Epidermal melanocyte (primary cell): ENCODE data around the gene SLC7A8.

Experiments
- DNase-seq: peaks from one replicate; pipeline ENCODE4 v3.0.0; 2011; ENCODE audit warnings: low spot score; ENCODE audit not compliant: insufficient read length

The SLC7A8 gene

DNA sequence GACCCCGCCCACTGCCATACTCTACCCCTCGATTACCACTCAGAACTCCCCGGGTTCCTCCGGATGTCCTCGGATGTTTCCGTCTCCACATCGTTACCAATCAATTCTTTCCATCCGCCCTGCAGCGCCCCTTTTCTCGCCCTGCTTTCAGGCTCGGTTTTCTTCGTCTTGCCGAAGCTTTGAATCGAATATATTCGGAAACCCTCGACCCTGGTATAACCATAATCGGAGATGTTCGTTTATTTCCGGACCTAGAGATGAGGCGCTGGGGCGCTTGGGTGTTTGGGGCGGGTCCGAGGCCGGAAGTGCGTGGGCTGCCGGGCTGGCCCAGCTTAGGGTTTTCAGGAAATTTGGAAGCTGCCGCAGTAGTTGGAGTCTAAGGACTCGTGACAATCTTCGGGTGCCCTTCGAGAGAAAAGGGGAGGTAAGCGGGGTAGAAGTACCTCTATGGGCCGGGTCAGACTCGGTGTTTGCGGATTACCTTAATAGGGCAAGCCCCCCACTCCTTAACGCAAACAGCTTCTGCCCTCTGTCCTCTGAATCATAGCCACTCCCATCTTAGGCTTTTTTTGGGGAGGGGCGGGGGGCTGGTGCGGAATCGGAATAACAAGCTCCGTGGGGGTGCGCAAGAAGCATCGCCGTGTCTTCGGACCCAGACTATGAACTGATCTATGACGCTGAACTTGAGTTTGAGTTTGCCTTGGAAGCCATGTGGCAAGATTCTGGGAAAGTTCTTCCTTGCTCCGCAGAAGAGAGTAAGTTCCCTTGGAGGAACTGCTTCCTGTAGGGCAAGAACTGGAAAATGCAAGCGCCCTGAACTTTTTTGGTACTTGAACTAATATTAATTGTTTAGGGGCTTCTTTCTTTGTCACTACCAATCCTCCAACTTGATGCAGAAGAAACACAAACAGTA is 88.0 kb downstream of the SLC7A8 start, which contains the start of gene C14orf119:
TSS of gene C14orf119 (plus strand) at position 310 of the 913 bp plus-strand sequence. CDS start 2,154 bp downstream, outside the sequence.
- DNase-seq = peak; percentile 97

DNA sequence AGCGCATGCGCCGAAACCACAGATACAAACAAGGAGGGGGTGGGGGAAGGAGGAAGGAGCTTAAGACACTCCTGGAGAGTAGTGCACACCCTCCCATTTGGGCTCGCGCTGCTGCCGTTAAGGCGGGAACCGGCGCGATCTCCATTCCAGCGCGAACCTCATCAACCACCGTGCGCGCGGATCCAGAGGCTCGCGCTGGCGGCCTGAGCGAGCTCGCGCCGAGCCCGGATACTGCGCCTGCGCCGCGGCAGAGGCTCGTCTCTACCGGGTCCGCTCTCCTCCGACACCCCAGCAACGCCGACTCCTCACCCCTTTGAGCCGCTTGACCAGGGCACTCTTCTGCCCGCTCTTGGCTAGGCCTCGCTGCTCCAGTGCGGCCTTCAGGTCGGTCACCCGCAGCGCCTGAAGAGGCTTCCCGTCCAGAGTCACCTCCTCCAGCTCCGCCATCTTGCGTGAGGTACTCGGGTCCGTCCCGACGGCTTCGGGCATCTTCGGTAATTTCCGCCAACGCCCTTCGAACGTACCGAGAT is 88.7 kb downstream of the SLC7A8 start, which contains the start of gene ACIN1:
TSS of gene ACIN1 (minus strand) at position 471 of the 530 bp plus-strand sequence. CDS start at position 447, 24 bp downstream.
- DNase-seq = peak; percentile 64

GRCh38 chr14:23093991-23094665 is 89.3 kb downstream of the SLC7A8 start:
- DNase-seq = no peak

DNA sequence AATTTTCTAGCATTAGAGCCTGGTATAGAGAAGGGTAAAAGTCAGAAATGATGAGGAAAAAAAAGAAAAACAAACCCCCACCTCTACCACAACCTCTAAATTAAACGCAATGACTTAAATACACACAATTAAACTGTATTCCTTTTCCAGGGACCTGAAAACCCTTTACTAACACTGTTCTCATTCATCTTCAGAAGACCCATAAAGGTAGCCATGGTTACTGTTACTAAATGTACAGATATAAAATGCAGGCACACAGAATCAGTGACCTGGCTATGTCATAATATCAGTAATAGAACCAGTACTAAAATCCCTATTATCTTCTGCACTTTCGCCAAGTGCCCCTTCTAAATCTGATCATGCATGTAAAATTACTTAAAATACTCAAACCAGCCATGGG is 89.9 kb downstream of the SLC7A8 start:
- no peak for DNase-seq

DNA sequence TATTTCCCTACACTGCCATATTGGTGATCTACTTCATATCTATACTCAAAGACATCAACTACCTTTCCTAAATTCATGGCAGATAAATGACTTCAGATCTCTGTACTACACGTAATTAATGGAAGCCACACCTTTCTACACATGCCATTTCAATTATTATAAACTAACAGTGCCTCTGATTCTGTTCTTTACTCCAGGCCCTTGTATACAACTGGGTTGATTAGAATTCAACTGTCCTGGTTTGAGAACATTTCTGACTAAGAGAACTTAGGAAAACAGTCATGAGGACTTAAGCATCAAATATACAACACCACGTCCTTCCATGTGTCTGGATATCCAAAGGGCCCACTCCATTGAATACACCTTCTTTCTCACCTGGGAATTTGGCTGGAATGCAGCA is 90.4 kb downstream of the SLC7A8 start:
- DNase-seq = no peak

DNA sequence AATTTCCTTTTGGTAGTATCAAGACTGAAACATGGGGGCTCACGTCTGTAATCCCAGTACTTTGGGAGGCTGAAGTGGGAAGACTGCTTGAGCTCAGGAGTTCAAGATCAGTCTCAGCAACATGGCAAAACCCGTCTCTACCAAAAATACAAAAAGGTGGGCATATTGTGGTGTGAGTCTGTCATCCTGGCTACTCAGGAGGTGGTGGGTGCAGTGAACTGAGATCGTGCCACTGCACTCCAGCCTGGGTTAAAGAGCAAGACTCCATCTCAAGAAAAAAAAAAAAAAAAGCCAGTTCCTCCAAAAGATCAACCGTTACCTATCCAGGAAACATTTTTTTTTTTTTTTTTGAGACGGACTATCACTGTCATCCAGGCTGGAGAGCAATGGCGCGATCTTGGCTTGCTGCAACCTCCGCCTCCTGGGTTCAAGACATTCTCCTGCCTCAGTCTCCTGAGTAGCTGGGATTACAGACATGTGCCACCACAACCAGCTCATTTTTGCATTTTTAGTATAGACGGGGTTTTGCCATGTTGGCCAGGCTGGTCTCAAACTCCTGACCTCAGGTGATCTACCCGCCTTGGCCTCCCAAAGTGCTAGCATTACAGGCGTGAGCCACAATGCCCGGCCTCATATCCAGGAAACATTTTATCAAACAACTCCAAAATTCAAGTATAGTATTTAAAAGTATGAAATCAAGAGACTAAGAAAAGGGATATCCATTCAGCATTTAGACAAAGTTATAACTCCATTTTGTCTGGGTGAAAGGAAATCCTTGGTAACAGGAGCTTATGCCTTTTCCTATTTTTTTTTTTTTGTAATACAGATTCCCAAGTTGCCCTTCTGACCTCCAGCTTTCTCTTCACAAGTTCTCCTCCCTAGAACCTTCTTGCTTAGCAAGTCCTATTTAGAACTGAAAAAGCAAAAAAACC is 91.9 kb downstream of the SLC7A8 start:
- DNase-seq = no peak

- no peak for DNase-seq
Measured at GRCh38 chr14:23090254-23090636, 93.2 kb downstream of the SLC7A8 start.

- no peak for DNase-seq
Measured at GRCh38 chr14:23089498-23090253, 93.8 kb downstream of the SLC7A8 start.

- DNase-seq = no peak
Measured at GRCh38 chr14:23086565-23086964, 96.9 kb downstream of the SLC7A8 start.

DNA sequence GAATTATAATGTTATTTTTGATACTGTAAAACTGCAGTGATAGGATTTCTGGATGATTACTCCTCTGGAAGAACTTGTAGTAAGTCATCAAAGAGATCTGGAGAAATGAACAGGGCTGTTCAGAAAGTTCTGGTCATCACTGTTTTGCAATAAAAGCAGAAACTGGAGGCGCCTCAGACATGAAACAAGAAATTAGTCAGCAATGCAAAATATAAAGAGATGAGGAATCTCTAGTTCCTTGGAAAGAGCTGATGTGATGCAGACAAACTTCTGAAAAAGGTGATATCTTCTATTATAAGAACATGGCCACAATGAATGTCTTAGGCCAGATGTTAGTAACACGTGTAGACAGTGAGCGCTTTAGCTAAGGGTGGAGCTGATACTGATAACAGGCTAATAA is 98.0 kb downstream of the SLC7A8 start:
- DNase-seq = no peak

GRCh38 chr14:23080474-23080873 is 103.0 kb downstream of the SLC7A8 start:
- no peak for DNase-seq

- DNase-seq = no peak
Measured at GRCh38 chr14:23079716-23080115, 103.7 kb downstream of the SLC7A8 start.

GRCh38 chr14:23078692-23079116 is 104.8 kb downstream of the SLC7A8 start:
- no peak for DNase-seq

DNA sequence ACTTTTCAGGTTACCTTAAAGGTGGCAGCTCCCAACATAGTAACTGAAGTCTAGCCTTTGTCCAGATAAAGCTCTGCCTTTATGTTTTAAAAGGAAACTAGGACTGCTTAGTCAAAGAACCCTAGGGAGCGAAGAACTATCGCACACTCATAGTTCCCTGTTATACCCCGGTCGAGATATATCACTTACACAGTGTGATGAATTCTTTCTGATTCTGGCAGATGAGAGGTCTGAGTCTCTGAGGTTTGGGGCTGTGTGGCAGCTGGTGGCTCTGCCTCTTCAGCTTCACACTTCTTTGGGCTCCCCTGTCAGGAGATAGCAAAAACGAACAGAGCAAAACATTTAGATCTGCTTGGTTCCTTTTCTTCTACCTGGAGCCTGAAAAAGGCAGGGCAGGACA is 105.5 kb downstream of the SLC7A8 start:
- no peak for DNase-seq

DNA sequence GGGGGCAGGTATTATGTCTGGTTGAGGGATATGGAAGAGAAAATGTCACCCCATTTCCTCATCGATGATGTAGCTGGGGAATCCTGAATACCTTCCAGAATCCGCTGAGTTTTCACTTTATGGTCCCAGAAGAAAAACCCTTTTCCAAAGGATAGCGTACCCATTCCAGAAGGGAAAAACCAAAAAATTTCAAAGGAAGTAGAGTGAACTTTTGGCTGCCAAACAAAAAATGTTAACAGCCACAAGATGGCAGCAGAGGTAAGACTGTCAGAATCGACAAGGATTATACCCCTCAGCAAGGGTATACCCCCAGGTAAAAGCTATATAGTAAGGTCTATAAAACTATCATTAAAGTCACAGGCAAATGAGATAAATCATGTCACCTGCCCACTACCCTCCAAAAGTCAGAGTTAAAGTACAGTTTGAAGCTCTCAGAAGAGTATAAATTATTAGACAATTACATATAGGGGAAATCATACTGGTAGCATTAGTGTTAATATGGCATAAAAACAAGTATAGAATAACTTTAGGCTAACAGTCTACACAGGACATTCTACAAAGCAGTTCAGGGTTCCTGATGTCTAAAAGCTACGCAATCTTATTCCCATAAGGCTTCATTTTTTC is 106.6 kb downstream of the SLC7A8 start:
- no peak for DNase-seq
